Sciatic nerve (tissue), 2 donors: ENCODE results near the gene GBA2. TPM values are rescaled to one million over a fixed set of nuclear protein-coding genes. Genes with fewer than 3 reads are reported as not detected.

Experiments
- ATAC-seq: fragments of 200-7000 bp; cut with Tn5 transposase; one replicate; pipeline ENCODE4 v1.9.1; 2020; ENCODE audit warnings: mild to moderate bottlenecking, moderate library complexity
- DNase-seq: peaks from one replicate; pipeline ENCODE4 v3.0.0-alpha.2; 2020; ENCODE audit warnings: low spot score
- intact Hi-C: fragments of 100-400 bp; cut with DNase I; formaldehyde crosslinking; loops from one replicate; pipeline ENCODE4 v1.14.2; 2022
- total RNA-seq: library from RNA; stranded (reverse); fragmentation: NEBNext Ultra II Directional; extraction: Animal tissue kit (Norgen Biotek cat#: 25700); gene quantifications from one replicate; pipeline ENCODE4 v1.2.1, GENCODE V29; 2021
- donor health status: DM: no; HTN: no; CAD: no.
- donor health status: DM: no; HTN: no; CAD: no.

Gene GBA2
- total RNA-seq = 67.5 TPM

GRCh38 chr9:35748858-35749514, at the start of gene GBA2, which contains the start of gene RGP1:
TSS of gene GBA2 (minus strand) at chr9:35749228. CDS start at chr9:35748704, 524 bp downstream.
TSS of gene RGP1 (plus strand) at chr9:35749287. CDS start at chr9:35749756, 469 bp downstream.
- intact Hi-C loops = no loop called here
- peak; percentile 88 for DNase-seq
- ATAC-seq = peak; percentile 94

- intact Hi-C loops = no loop called here
- DNase-seq (peak; percentile 51), ATAC-seq (no peak)
Observed at GRCh38 chr9:35797311-35798109, 48.5 kb upstream of the GBA2 start.

GRCh38 chr9:35795695-35796094, 46.7 kb upstream of the GBA2 start:
- ATAC-seq = no peak
- intact Hi-C loops = no loop called here

DNA sequence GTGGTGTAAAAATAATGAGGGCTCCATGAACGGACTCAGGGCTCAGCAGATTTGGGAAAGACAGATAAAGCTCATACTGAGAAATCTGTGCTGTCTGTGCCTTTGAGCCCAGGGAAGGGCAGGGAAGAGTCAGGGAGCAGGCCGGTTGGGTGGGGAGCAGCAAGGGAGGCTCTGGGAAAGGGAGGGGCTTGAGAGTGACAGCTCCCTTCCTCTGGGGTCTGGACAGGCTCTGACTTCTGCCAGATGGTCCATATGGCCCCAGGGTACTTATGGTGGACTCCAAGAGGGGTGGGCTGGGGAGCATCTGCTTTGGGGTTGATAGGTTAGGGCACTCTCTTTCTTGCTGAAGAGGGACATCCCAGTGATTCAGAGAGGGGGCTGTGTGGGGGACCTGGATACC, 44.4 kb upstream of the GBA2 start:
- DNase-seq (no peak), ATAC-seq (no peak)
- intact Hi-C loops = loop anchor here (5.0 kb wide), 1 partner anchor 89 kb away; no protein-coding TSS in a partner anchor

More at GRCh38 chr9:35795695-35796094, 46.7 kb upstream of the GBA2 start:
- no peak for DNase-seq

GRCh38 chr9:35792826-35793225, 43.8 kb upstream of the GBA2 start:
- DNase-seq (no peak), ATAC-seq (no peak)
- intact Hi-C loops = loop anchor here (5.0 kb wide), 1 partner anchor 89 kb away; no protein-coding TSS in a partner anchor

- intact Hi-C loops = loop anchor here (5.0 kb wide), 1 partner anchor 90 kb away; no protein-coding TSS in a partner anchor
- DNase-seq (peak; percentile 67), ATAC-seq (no peak)
Observed at GRCh38 chr9:35792024-35792813, 43.2 kb upstream of the GBA2 start.

DNA sequence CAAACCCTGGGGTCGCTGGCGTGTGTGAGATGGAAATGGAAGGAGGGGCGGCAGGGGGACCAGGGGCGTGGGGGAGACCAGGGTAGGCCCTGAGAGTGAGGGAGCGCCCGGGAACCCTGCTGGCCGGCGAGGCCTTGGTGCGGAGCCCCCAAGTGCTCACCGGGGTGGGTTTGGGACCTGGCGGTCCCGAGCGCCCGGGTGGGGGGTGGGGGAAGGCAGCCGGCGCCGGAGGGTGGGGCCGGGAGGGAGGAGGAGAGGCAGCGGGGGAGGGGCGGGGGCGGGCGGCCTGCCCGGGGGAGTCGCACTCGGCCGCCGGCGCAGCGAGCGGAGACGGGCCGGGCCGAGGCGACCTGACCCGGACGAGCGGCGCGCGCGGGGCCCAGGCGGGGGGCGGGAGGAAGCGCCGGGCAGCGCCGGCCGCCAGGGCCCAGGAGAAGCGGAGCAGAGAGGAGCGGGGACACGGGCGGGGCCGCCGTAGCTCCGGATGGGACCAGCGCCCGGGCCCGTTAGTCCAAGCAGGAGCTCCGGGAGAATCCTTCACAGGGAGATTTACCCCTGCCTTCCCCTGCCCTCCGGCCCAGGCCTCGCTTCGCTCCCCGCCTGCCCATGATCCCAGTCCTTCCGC, 42.4 kb upstream of the GBA2 start, which contains the start of gene NPR2:
TSS of gene NPR2 (plus strand) at position 295 of the 625 bp plus-strand sequence. CDS start 818 bp downstream, outside the sequence.
- ATAC-seq = peak; percentile 45
- DNase-seq = peak; percentile 67
- intact Hi-C loops = loop anchor here (5.0 kb wide), 1 partner anchor 91 kb away; no protein-coding TSS in a partner anchor

DNA sequence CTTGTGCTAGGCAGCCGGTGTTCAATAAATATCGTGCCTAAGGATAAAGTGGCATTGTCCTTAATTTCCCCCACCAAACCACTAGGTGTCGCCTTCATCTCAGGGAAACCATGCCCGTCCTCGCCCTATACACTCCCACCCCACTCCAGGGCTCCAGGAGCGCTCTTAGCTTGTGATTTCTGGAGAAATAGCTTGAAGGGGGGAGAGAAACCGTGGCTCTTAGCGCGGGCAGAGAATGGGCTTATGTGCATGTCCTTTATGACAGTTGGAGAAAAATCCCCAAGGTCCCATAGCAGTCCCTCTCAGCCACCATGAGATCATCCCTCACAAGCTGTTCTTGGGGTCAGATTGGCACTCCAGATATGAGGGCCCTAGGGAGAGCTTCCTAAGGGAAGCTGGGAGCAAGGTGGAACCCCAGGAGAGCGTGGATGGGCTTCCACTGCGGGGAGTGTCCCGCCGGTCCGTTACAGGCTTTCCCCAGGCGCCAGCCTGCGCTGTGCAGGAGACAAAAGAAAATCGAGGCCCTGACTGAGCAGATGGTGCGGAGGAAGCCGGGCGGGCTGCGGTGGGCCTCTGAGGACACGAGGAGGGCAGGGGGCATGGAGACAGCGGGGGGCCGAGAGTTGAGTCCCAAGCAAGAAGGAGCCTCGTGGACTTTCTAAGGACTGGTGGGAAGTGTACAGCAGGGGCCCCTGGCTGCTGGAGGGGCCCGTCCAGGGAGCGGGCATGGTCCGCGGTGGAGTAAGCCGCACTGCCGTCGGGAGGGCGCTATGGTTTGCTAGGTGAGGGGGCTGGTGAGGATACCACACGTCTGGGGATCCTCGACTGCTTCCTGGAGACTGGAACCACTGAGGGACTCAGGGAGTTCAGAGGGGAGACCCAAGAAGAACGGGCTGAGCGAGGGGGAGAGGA, 41.6 kb upstream of the GBA2 start:
- peak; percentile 82 for DNase-seq
- intact Hi-C loops = loop anchor here (5.0 kb wide), 1 partner anchor 92 kb away; no protein-coding TSS in a partner anchor
- peak; percentile 93 for ATAC-seq

- DNase-seq = no peak
- intact Hi-C loops = loop anchor here (5.0 kb wide), 1 partner anchor 92 kb away; no protein-coding TSS in a partner anchor
- ATAC-seq = no peak
Observed at GRCh38 chr9:35790025-35790384, 41.0 kb upstream of the GBA2 start.

DNA sequence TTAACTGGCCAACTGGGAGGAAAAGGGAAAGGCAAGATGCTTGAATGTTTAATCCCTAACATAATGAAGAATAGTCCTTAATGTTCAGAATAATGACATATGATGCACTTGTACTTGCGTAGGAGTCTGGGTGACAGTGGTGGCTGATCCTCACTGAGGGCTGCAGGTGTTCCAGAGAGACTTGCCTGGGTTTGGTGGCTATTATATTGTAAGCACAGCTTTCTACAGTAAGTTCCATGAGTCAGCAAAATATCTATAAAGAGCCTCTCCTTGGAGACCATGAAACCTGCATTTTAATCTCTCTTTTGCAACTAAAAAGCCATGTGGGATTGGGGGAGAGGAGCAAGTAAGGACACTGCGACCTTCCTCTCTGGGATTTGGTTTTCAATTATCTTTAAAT, 40.5 kb upstream of the GBA2 start:
- intact Hi-C loops = no loop called here
- DNase-seq = no peak
- ATAC-seq = no peak

- no peak for DNase-seq
- ATAC-seq = no peak
- intact Hi-C loops = no loop called here
Observed at GRCh38 chr9:35783418-35783817, 34.4 kb upstream of the GBA2 start.

- DNase-seq = no peak
- no peak for ATAC-seq
- intact Hi-C loops = no loop called here
Observed at GRCh38 chr9:35781066-35781465, 32.0 kb upstream of the GBA2 start.

- DNase-seq (no peak), ATAC-seq (no peak)
- intact Hi-C loops = no loop called here
Observed at GRCh38 chr9:35778496-35778895, 29.5 kb upstream of the GBA2 start.

DNA sequence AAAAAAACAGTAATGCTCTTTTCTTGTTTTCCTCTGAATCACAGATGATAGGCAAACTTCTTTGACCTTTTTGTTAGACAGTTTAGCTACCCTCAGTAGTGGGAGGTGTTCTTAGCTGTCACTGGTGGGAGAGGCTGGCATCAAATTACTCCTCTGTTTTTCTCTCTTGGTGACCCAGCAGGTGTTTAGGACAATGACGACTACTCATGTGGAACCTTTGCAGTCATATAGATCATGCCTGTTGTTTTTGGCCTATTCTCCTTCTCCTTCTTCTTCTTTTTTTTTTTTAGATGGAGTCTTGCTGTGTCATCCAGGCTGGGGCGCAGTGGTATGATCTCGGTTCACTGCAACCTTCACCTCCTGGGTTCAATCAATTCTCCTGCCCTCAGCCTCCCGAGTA, 27.0 kb upstream of the GBA2 start:
- DNase-seq (no peak), ATAC-seq (no peak)
- intact Hi-C loops = no loop called here

GRCh38 chr9:35774907-35775635, 26.0 kb upstream of the GBA2 start:
- ATAC-seq (peak; percentile 64), DNase-seq (no peak)
- intact Hi-C loops = no loop called here

DNA sequence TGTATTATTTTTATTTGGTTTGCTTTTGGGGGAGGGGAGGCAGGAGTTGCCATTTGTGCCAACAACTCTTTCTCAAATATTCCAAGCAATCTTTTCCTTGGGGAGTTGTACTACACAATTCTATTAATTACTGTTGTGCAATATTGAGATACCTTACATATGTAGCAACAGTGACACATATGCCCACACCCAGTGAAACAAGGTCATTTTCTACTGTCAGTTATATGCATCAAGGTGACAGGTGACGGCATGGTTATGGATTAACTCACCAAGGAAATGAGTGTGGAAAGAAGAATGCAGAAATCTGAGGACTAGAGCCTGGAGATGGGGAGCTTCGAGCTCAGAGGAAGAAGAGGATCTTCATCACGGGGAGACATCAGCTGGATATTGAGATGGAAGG, 22.9 kb upstream of the GBA2 start:
- ATAC-seq (peak; percentile 11), DNase-seq (no peak)
- intact Hi-C loops = no loop called here

GRCh38 chr9:35771534-35771933, 22.5 kb upstream of the GBA2 start:
- DNase-seq = no peak
- intact Hi-C loops = no loop called here
- ATAC-seq = peak; percentile 67
